T1000 (cell line): Measurements from ENCODE around the gene APOE.
"Not testable (repeated sequence)": the region's sequence is repeated elsewhere in the genome, so short reads cannot be mapped to it uniquely, and the experiment has no call there.

Source experiments
- DNase-seq: peaks from one replicate; lab custom pipeline; 2025; ENCODE audit warnings: mixed read lengths; lab: John Stamatoyannopoulos, UW

Gene APOE

GRCh38 chr19:44884566-44884965 is 21.0 kb upstream of the APOE start:
- DNase-seq, result no peak

DNA sequence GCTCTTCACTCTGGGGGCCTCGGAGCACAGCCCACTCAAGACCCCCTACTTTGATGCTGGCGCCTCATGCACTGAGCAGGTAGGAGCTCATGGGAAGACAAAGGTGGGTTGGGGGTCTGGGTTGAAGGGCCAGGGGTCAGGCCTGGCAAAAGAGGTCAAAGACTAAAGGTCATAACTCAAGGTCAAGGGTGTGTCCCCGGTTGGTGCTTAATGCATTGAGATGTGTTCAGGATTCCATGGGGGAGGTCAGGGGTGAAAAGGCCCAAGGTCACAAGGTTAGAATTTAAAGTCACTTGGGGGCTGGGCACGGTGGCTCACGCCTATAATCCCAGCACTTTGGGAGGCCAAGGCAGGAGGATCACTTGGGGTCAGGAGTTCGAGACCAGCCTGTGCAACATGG is 19.5 kb upstream of the APOE start:
- DNase-seq, result no peak

- no peak for DNase-seq
These were observed 17.9 kb upstream of the APOE start for GRCh38 chr19:44887648-44888047.

DNA sequence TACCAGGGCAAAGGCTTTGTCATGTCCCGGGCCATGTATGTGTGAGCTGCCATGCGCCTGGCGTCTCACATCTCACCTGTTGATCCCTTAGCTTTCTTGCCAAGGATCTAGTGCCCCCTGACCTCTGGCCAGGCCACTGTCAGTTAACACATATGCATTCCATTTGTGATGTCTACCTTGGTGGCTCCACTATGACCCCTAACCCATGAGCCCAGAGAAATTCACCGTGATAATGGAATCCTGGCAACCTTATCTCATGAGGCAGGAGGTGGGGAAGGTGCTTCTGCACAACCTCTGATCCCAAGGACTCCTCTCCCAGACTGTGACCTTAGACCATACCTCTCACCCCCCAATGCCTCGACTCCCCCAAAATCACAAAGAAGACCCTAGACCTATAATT is 17.3 kb upstream of the APOE start:
- DNase-seq, result not testable (repeated sequence)

DNA sequence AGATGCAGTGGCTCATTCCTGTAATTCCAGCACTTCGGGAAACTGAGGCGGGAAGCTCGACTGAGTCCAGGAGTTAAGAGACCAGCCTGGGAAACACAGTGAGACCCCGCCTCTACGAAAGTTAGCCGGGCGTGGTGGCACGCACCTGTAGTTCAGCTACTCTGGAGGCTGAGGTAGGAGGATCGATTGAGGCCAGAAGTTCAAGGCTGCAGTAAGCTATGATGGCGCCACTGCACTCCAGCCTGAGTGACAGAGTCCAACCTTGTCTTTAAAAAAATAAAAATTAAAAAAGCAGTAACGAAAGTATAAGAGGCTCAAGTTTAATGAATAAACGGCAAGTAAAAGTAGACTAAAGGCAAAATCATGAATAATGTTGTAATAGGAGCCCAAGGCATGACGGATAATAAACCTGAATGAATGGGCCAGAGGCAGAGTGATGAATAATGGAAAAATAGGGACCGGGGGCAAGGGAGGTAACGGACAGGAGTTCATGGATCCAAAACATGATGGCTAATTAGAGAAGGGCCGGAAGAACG is 15.7 kb upstream of the APOE start:
- DNase-seq, result no peak

DNA sequence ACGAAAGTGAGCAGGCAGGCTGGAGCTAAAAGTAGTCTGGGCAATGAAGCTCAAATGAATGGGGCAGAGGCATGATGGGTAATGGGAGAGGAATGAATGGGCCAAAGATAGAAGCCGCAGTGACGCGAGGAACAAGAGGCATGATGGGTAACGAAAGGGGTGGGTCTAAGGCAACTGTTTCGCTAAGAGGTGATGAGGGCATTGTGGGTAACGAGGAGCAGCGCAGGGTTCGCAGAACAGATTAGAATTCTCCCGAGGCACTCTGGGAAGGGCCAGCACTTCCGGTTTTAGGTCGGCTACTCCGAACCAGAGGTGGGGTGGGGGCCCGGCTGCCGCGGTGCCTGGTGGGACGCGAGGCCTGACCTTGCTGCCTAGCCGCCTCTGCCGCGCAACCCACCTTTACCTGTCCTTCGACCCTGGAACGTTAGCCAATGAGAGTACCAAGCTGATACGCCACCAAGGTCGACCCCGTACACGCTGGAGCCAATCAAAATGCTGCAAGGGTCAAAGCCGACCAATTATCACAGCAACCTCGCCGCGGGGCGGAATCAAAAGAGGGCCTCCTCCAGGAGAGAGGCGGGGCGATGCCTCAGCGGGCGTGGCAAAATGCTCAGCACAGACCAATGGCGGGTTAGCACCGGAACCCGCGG is 15.1 kb upstream of the APOE start:
- DNase-seq, result peak; percentile 99

- DNase-seq, result peak; percentile 59
These were observed 14.3 kb upstream of the APOE start, which contains the start of gene TOMM40 for GRCh38 chr19:44891016-44891882. TOMM40 (plus strand) TSS chr19:44891254; CDS start chr19:44891416, 162 bp downstream.

GRCh38 chr19:44892932-44893331 is 12.7 kb upstream of the APOE start:
- DNase-seq, result no peak

- no peak for DNase-seq
These were observed 12.1 kb upstream of the APOE start for GRCh38 chr19:44893332-44894051.

GRCh38 chr19:44894052-44894400 is 11.6 kb upstream of the APOE start:
- no peak for DNase-seq

DNA sequence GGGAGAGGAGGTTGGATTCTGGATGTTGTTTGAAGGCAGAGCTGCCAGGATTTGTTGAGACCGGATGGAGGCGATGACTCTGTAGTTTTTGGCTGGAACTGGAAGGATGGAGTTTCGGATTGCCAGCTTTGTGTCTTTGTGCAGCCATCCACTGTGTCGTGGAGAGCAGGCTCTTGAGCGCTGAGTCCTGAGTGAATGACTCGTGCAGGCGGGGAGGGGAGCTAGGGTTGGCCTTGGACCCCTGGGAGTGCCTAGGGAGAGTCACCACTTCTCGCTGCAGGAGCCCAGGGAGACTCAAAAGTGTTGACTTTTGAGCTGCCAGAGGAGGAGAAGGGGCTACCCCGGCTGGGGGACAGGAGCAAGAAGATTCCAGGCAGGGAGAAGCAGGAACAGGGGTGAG is 10.7 kb upstream of the APOE start:
- DNase-seq, result no peak

GRCh38 chr19:44897835-44898234 is 7.8 kb upstream of the APOE start:
- no peak for DNase-seq

DNA sequence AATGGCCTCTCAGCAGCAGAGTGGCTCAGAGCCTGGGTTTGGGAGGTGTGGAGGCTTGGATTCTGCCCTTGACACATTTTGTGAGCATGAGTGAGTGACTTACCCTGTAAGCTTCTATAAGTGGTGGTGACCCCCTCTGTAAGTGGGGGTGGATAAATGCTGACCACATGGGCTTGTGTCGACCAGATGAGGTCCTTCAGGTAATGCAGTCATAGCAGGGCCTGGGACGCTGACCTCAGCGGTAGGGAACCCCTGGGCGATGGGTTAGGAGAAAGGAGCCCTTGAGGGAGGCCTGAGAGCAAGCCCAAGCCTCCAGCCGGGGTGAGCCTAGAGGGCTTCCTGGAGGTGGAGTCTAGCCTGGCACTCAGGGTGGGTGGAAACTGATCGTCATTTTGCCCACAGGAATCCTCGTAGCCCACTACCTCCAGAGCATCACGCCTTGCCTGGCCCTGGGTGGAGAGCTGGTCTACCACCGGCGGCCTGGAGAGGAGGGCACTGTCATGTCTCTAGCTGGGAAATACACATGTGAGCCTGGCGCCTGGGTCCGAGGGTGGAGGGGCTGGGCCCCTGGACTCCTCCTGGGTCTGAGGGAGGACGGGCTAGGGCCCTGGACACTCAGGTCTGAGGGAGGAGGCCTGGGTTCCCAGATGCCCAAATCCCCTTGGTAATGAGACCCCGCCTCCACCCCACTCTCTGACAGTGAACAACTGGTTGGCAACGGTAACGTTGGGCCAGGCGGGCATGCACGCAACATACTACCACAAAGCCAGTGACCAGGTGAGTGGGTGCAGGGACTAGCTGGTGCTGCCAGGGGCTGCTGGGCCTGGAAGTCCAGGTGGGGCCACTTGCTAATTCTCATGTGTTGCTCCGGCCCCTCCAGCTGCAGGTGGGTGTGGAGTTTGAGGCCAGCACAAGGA is 5.0 kb upstream of the APOE start:
- no peak for DNase-seq

DNA sequence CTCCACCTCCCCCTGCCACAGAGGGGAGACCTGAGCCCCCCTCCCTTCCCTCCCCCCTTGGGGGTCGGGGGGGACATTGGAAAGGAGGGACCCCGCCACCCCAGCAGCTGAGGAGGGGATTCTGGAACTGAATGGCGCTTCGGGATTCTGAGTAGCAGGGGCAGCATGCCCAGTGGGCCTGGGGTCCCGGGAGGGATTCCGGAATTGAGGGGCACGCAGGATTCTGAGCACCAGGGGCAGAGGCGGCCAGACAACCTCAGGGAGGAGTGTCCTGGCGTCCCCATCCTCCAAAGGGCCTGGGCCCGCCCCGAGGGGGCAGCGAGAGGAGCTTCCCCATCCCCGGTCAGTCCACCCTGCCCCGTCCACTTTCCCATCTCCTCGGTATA is 2.4 kb upstream of the APOE start:
- DNase-seq, result no peak

DNA sequence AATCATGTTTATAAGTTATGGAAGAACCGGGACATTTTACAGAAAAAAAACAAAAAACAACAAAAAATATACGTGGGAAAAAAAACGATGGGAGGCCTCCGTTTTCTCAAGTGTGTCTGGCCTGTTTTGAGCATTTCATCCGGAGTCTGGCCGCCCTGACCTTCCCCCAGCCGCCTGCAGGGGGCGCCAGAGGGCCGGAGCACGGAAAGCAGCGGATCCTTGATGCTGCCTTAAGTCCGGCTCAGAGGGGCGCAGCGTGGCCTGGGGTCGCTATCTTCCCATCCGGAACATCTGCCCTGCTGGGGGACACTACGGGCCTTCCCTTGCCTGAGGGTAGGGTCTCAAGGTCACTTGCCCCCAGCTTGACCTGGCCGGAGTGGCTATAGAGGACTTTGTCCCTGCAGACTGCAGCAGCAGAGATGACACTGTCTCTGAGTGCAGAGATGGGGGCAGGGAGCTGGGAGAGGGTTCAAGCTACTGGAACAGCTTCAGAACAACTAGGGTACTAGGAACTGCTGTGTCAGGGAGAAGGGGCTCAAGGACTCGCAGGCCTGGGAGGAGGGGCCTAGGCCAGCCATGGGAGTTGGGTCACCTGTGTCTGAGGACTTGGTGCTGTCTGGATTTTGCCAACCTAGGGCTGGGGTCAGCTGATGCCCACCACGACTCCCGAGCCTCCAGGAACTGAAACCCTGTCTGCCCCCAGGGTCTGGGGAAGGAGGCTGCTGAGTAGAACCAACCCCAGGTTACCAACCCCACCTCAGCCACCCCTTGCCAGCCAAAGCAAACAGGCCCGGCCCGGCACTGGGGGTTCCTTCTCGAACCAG is 1.8 kb upstream of the APOE start:
- DNase-seq, result peak; percentile 46

DNA sequence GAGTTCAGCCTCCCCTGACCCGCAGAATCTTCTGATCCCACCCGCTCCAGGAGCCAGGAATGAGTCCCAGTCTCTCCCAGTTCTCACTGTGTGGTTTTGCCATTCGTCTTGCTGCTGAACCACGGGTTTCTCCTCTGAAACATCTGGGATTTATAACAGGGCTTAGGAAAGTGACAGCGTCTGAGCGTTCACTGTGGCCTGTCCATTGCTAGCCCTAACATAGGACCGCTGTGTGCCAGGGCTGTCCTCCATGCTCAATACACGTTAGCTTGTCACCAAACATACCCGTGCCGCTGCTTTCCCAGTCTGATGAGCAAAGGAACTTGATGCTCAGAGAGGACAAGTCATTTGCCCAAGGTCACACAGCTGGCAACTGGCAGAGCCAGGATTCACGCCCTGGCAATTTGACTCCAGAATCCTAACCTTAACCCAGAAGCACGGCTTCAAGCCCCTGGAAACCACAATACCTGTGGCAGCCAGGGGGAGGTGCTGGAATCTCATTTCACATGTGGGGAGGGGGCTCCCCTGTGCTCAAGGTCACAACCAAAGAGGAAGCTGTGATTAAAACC is 1.1 kb upstream of the APOE start:
- DNase-seq, result no peak

GRCh38 chr19:44907613-44908012 is 2.0 kb downstream of the APOE start:
- no peak for DNase-seq

DNA sequence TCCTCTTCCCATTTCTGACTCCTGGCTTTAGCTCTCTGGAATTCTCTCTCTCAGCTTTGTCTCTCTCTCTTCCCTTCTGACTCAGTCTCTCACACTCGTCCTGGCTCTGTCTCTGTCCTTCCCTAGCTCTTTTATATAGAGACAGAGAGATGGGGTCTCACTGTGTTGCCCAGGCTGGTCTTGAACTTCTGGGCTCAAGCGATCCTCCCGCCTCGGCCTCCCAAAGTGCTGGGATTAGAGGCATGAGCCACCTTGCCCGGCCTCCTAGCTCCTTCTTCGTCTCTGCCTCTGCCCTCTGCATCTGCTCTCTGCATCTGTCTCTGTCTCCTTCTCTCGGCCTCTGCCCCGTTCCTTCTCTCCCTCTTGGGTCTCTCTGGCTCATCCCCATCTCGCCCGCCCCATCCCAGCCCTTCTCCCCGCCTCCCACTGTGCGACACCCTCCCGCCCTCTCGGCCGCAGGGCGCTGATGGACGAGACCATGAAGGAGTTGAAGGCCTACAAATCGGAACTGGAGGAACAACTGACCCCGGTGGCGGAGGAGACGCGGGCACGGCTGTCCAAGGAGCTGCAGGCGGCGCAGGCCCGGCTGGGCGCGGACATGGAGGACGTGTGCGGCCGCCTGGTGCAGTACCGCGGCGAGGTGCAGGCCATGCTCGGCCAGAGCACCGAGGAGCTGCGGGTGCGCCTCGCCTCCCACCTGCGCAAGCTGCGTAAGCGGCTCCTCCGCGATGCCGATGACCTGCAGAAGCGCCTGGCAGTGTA is 2.7 kb downstream of the APOE start:
- DNase-seq, result no peak

- DNase-seq, result no peak
These were observed 3.3 kb downstream of the APOE start for GRCh38 chr19:44908836-44909261.
